GM12878 (cell line): Measurements from ENCODE around the gene ASCL4. TPM values are rescaled to one million over a fixed set of nuclear protein-coding genes. Genes with fewer than 3 reads are reported as not detected.

Experiments used
- ASH2L ChIP-seq: fragments of 300-600, 200-600 bp; sonication (generic); IDR thresholded peaks from 2 replicates; pipeline ENCODE4 v1.6.1; 2017; ENCODE audit warnings: low read depth, mild to moderate bottlenecking, borderline replicate concordance
- ATF3 ChIP-seq: IDR thresholded peaks from 2 replicates; pipeline ENCODE4 v1.6.1; 2011; ENCODE audit warnings: low read depth, mild to moderate bottlenecking, low read length, moderate library complexity, borderline replicate concordance; ENCODE audit errors: extremely low read depth
- BCL11A ChIP-seq: IDR thresholded peaks from 2 replicates; pipeline ENCODE4 v1.6.1; 2011; ENCODE audit warnings: low read depth, low read length
- FOXM1 ChIP-seq: IDR thresholded peaks from 2 replicates; pipeline ENCODE4 v1.6.1; 2012; ENCODE audit warnings: low read depth, mild to moderate bottlenecking, inconsistent platforms, low read length, moderate library complexity
- JUNB ChIP-seq: IDR thresholded peaks from 2 replicates; pipeline ENCODE4 v1.6.1; 2016; ENCODE audit warnings: antibody characterized with exemption, mild to moderate bottlenecking
- JUND ChIP-seq: IDR thresholded peaks from 2 replicates; pipeline ENCODE4 v1.6.1; 2012; ENCODE audit warnings: low read depth, mild to moderate bottlenecking, low read length, improper control_type of control experiment, moderate library complexity
- MEF2B ChIP-seq: fragments of 450-650 bp; IDR thresholded peaks from 2 replicates; pipeline ENCODE4 v1.6.1; 2018; ENCODE audit warnings: mild to moderate bottlenecking, moderate library complexity; ENCODE audit not compliant: partially characterized antibody, poor library complexity, severe bottlenecking
- MTA2 ChIP-seq: fragments of 450-650 bp; IDR thresholded peaks from 2 replicates; pipeline ENCODE4 v1.6.1; 2016; ENCODE audit warnings: low read depth, mild to moderate bottlenecking, moderate library complexity
- NBN ChIP-seq: fragments of 450-650 bp; IDR thresholded peaks from 2 replicates; pipeline ENCODE4 v1.6.1; 2016
- NFYB ChIP-seq: IDR thresholded peaks from 2 replicates; pipeline ENCODE4 v1.6.1; 2011; ENCODE audit warnings: low read depth, mild to moderate bottlenecking, low read length, improper control_type of control experiment, moderate library complexity; ENCODE audit not compliant: insufficient read depth
- NKRF ChIP-seq: fragments of 450-650 bp; conservative IDR thresholded peaks from 2 replicates; pipeline ENCODE4 v1.6.1; 2017; ENCODE audit warnings: mild to moderate bottlenecking, moderate library complexity
- RCOR1 ChIP-seq: conservative IDR thresholded peaks from 2 replicates; pipeline ENCODE4 v1.6.1; 2012; ENCODE audit warnings: low read depth, low read length, improper control_type of control experiment
- STAT3 ChIP-seq: IDR thresholded peaks from 2 replicates; pipeline ENCODE4 v1.6.1; 2011; ENCODE audit warnings: low read depth, low read length, improper control_type of control experiment
- SUPT20H ChIP-seq: IDR thresholded peaks from 2 replicates; pipeline ENCODE4 v1.6.1; 2011; ENCODE audit warnings: low read depth, mild to moderate bottlenecking, low read length, moderate library complexity, borderline replicate concordance; ENCODE audit not compliant: control insufficient read depth
- TCF3 ChIP-seq: IDR thresholded peaks from 2 replicates; pipeline ENCODE4 v1.6.1; 2012; ENCODE audit warnings: low read depth, mild to moderate bottlenecking, low read length, borderline replicate concordance; ENCODE audit not compliant: insufficient read depth
- ZBTB11 ChIP-seq: fragments of 450-650 bp; formaldehyde crosslinking; IDR thresholded peaks from 2 replicates; pipeline ENCODE4 v1.5.0; 2022; ENCODE audit warnings: mild to moderate bottlenecking, missing genetic modification characterization
- polyA plus RNA-seq, 11 experiments: library from polyadenylated mRNA; depleted of rRNA in 4 of 11; unstranded in 6 of 11; stranded (reverse) in 5 of 11; fragments of >200 nt; fragmentation: Nextera tagmentation in 4 of 11; fragmentation: Illumina TruSeq in 1 of 11; extraction: Ambion mirVana in 4 of 11; extraction: Trizol in 1 of 11; gene quantifications; 1 replicate in 1 of 11; 2 replicates in 10 of 11; pipeline versions ENCODE4 v1.2.1 to v1.2.3, GENCODE V29; 2011 to 2016; ENCODE audit warnings: inconsistent platforms in 2 of 11, missing spikeins in 2 of 11, low read depth in 1 of 11
- total RNA-seq, 4 experiments: library from RNA; depleted of rRNA in 3 of 4; stranded (reverse); fragments of >200 nt in 3 of 4; fragmentation: Illumina TruSeq in 1 of 4; extraction: Trizol in 1 of 4; gene quantifications; 2 replicates each; pipeline versions ENCODE4 v1.2.1 to v1.2.3, GENCODE V29; 2013 to 2021
- TF ChIP-seq, protein P1 (sequence below): fragments of 450-650 bp; IDR thresholded peaks from 2 replicates; pipeline ENCODE4 v1.6.1; 2017; ENCODE audit warnings: mild to moderate bottlenecking, low read depth, inconsistent platforms; ENCODE audit not compliant: poor library complexity, severe bottlenecking
- TF ChIP-seq, protein P2 (sequence below): fragments of 450-650 bp; formaldehyde crosslinking; IDR thresholded peaks from 2 replicates; pipeline ENCODE4 v1.4.0; 2022; ENCODE audit warnings: mild to moderate bottlenecking, moderate library complexity

The ASCL4 gene
- total and polyA plus RNA-seq, 10 of the 15 experiments (the other 5 are each of a cell fraction or from before 2014, with no cell fraction given): not detected

DNA sequence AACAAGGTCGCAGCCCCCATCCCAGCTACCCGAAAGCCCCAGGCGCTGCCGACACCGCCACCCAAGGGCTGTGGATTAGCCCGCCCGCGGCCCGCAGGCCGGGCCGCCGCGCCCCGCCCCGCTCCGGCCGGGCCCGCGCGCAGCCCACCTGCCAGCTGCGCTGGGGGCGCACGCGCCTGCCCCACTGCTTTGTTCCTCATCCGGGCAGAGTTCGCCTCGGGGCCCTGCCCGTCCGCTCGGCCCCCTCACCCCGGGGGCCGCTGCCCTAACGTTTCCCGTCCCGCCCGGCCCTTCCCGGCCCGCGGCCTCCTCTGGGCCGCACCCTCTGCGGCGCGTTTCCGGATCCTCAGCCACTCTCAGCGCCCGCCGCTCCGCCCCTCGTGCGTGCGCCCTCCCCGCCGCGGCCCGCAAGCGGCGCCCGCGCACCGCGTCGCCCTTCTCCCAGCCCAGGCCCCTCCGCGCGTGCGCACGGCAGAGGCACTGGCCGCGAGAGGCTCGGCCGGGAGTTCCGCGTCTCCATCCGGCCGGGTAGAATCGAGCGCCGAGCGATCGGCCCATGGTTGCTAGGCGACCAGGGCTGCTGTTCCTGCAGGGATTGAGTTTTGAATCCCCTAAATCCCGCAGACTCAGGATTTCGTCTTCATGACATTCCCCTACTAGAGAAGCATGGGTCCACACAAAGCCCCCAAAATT lies 13.5 kb upstream of the ASCL4 start, which contains the start of gene PRDM4 (continued):
- TF ChIP-seq, protein P1, sequence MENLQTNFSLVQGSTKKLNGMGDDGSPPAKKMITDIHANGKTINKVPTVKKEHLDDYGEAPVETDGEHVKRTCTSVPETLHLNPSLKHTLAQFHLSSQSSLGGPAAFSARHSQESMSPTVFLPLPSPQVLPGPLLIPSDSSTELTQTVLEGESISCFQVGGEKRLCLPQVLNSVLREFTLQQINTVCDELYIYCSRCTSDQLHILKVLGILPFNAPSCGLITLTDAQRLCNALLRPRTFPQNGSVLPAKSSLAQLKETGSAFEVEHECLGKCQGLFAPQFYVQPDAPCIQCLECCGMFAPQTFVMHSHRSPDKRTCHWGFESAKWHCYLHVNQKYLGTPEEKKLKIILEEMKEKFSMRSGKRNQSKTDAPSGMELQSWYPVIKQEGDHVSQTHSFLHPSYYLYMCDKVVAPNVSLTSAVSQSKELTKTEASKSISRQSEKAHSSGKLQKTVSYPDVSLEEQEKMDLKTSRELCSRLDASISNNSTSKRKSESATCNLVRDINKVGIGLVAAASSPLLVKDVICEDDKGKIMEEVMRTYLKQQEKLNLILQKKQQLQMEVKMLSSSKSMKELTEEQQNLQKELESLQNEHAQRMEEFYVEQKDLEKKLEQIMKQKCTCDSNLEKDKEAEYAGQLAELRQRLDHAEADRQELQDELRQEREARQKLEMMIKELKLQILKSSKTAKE: no peak
- no peak for TF ChIP-seq ZBTB11 (CRISPR knock-in tag)
- TF ChIP-seq TCF3: 0 out of 2 replicates have a peak, but pooled peaks have one; percentile 31
- TF ChIP-seq JUND: no peak
- TF ChIP-seq NFYB: peak; percentile 34; the same call in 1 of the 2 replicates
- TF ChIP-seq STAT3: no peak
- no peak for TF ChIP-seq ASH2L
- peak; percentile 78 for TF ChIP-seq NKRF
- TF ChIP-seq, protein P2, sequence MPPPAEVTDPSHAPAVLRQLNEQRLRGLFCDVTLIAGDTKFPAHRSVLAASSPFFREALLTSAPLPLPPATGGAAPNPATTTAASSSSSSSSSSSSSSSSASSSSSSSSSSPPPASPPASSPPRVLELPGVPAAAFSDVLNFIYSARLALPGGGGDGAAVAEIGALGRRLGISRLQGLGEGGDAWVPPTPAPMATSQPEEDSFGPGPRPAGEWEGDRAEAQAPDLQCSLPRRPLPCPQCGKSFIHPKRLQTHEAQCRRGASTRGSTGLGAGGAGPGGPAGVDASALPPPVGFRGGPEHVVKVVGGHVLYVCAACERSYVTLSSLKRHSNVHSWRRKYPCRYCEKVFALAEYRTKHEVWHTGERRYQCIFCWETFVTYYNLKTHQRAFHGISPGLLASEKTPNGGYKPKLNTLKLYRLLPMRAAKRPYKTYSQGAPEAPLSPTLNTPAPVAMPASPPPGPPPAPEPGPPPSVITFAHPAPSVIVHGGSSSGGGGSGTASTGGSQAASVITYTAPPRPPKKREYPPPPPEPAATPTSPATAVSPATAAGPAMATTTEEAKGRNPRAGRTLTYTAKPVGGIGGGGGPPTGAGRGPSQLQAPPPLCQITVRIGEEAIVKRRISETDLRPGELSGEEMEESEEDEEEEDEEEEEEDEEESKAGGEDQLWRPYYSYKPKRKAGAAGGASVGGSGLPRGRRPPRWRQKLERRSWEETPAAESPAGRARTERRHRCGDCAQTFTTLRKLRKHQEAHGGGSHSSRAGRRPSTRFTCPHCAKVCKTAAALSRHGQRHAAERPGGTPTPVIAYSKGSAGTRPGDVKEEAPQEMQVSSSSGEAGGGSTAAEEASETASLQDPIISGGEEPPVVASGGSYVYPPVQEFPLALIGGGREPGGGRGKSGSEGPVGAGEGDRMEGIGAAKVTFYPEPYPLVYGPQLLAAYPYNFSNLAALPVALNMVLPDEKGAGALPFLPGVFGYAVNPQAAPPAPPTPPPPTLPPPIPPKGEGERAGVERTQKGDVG (CRISPR knock-in tag): no peak
- peak; percentile 29 for TF ChIP-seq MEF2B
- no peak for TF ChIP-seq SUPT20H
- no peak for TF ChIP-seq NBN
- TF ChIP-seq BCL11A: no peak
- no peak for TF ChIP-seq RCOR1
- no peak for TF ChIP-seq FOXM1
- TF ChIP-seq MTA2: no peak
- TF ChIP-seq ATF3: peak; percentile 55; the same call in 1 of the 2 replicates
- no peak for TF ChIP-seq JUNB
